Kidney capillary endothelial cell (primary cell): ENCODE data around the gene PRKN.
"Not testable (repeated sequence)": the region's sequence is repeated elsewhere in the genome, so short reads cannot be mapped to it uniquely, and the experiment has no call there.

ENCODE experiments used
- DNase-seq: peaks from one replicate; pipeline ENCODE4 v3.0.0-alpha.2; 2018; ENCODE audit warnings: low spot score

The PRKN gene

GRCh38 chr6:161347988-161348627 is 1379.5 kb downstream of the PRKN start:
- no peak for DNase-seq

DNA sequence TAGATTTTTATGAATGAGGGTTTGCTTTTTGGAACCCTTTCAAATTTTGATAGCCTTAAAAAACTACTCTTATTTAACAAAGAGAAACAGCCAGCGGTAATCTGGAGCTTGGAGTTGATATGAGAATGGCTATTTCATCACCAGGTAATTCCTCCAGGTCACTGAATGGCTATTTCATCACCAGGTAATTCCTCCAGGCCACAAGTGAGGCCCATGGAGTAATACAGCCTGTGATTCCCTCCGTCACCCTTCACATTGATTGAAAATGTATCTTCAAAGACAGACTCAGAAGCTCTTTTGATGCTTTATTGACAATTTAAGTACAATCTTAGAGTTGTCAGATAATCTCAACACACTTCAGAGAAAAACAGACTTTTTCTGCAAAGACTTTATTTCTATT is 1380.4 kb downstream of the PRKN start:
- no peak for DNase-seq

DNA sequence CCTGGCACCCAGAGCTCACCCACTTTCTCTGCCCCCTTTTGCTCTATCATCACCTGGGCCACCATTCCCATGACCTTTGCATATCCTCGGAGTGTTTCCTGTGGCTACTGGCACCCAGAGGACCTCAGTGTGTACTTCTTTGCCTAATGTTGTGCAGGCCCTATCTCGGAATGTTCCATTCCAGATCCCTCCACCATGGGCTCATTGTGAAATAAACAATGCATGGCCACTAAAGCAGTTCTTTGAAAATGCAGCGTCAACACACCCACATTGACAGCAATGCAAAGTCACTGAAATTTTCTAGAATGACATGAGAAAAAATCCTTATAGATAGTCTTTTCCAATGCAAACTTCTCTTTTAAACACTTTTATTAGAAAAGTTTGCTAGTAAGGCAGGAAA is 1380.8 kb downstream of the PRKN start:
- DNase-seq: no peak

DNA sequence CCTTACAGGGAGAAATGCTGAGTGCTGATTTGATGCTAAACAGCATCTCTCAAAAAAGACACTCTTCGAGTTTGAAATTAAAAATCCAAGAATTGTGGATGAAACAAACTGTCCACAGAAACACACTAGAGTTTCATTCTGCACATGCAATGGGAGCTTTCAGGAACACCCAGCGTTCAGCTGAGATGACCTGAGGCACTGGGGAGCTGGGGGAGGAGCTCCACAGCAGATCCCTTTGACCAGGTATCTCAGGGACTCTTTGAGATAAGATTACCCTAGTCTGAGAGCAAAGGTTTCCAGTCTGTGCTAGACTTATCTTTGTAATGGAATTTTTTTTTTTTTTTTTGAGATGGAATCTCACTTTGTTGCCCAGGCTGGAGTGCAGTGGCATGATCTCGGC is 1382.9 kb downstream of the PRKN start:
- no peak for DNase-seq

- DNase-seq: no peak
These were observed 1385.5 kb downstream of the PRKN start for GRCh38 chr6:161342039-161342438.

- DNase-seq: no peak
These were observed 1385.9 kb downstream of the PRKN start for GRCh38 chr6:161341638-161342037.

- no peak for DNase-seq
These were observed 1389.6 kb downstream of the PRKN start for GRCh38 chr6:161338015-161338414.

DNA sequence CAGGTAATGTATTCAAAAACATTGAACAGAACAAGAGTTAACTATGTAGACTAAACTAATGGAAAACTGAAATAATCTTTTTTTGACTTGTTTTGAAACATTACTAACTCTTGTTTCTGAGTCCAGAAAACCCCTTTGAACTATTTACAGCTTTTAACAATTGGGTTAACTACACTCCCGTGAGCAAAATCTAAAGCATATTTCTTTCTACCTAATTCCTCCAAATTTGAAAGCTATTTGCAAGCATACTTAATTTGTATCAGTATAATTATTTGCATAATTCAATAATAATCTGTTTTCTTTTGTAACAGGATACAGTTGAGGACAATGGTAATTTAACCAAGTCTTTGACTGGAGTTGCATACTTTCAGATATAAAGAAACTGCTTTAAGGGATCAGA is 1391.1 kb downstream of the PRKN start:
- no peak for DNase-seq

DNA sequence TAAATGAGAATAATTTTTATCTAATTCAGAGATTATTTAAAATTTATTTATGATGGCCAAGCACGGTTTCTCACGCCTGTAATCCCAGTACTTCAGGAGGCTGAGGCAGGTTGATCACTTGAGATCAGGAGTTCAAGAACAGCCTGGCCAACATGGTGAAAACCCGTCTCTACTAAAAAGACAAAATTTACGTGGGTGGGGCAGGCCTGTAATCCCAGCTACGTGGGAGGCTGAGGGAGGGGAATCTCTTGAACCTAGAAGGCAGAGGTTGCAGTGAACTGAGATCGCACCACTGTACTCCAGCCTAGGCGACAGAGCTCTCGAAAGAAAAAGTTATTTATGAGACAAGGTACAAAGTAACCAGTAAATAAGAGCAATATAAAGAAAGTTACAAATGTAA is 1394.2 kb downstream of the PRKN start:
- DNase-seq: no peak

- not testable (repeated sequence) for DNase-seq
These were observed 1396.0 kb downstream of the PRKN start for GRCh38 chr6:161331402-161332081.

GRCh38 chr6:161327360-161327953 is 1400.1 kb downstream of the PRKN start:
- DNase-seq: no peak

DNA sequence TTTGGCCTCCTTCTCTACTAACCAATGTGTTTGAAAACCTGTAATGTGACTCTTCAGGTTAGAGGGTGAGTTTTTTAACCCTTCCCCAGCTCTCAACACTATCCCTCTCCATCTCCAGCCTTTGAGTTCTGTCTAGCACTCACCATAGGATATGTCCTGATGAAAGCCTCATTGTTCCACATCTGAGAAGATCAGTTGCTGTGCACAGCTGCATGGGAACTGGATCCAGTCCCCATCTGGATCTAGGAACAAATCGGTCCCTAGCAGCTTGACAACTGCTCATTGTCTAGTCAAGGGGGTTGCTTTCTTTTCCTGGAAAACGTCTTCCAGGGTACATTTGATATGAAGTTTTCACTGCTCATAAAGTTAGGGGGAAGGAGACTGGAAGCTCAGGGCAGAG is 1408.3 kb downstream of the PRKN start:
- DNase-seq: no peak

DNA sequence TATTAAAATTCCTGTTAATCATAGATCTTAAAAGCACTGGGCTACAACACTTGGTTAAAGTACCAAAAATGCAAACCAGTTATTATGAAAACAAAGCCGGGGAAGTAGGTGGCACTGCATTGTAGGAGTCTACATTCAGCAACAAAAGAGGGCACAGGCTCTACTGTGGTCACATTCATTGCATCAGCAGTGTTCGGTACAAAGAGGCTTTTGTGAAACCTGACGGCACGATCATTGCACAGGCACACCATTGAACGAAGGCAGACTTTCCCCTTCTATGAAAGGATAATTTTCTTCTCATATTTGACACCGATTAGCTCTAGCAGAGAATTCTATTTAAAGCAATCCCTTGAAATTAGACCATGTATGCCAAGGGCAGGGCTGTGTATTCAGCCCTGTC is 1409.1 kb downstream of the PRKN start:
- DNase-seq: no peak

DNA sequence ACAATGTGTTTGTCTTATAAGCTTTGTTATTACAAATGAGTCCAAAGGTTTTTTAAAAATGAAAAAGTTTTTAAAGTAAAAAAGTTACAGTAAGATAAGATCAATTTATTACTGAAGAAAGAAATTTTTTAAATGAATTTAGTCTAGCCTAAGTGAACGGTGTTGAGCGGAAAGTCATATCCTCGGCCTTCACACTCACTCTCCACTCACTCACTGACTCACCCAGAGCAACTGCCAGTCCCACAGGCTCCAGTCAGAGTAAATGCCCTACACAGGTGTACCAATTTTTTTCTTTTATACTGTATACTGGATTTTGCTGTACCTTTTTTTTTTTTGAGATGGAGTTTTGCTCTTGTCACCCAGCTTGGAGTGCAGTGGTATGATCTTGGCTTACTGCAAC is 1411.0 kb downstream of the PRKN start:
- DNase-seq: no peak

DNA sequence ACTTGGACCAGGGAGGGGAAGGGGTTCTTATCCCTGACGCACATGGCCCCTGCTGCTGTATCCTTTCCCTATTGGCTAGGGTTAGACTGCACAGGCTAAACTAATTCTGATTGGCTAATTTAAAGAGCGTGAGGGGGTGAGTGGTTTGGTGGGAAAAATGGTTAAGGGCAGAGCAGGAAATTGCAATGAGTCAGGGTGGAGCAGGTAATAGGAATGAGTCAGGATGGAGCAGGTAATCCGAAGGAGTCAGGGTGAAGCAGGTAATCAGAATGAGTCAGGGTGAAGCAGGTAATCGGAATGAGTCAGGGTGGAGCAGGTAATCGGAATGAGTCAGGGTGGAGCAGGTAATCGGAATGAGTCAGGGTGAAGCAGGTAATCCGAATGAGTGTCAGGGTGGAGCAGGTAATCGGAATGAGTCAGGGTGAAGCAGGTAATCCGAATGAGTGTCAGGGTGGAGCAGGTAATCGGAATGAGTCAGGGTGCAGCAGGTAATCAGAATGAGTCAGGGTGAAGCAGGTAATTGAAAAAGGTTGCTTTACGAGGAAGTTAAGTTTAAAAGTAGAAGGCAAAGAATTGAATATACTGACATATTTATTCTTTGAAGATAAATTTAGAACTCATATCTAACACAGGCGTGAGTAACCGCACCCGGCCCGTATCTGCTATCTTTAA is 1412.2 kb downstream of the PRKN start:
- not testable (repeated sequence) for DNase-seq

DNA sequence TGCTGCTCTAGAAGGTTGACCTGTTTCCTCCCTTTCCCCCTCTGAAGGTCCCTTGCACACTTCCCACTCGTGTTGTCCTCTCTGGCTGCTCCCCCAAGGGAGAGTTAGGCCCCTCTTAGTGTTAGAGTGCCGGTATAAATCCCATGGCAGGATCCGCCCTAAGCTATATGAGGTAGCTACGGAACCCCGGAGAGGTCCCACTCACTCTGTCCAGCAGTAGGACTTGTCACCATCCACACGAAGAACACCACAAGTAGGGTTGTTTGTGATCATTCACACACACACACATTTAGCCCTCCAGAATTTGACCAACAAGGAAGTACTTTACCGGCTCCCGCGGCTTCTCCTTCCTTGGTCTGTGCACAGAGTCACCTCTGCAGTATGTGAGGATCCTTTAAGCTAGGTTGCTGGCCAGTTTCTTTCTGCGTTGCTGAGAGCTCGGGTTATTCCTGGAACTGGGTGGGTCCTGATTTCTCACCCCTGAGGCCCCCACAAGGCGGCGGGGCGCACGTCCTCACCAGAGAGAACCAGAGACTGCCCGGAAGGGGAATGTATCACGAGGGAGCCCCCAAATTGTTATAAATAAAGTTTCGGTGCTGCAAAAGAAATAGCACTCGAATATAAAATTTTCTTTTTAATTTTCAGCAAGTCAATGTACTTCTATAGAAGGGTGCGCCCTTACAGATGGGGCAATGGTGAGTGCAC is 1412.9 kb downstream of the PRKN start:
- DNase-seq: not testable (repeated sequence)

GRCh38 chr6:161313940-161314509 is 1413.5 kb downstream of the PRKN start:
- no peak for DNase-seq

DNA sequence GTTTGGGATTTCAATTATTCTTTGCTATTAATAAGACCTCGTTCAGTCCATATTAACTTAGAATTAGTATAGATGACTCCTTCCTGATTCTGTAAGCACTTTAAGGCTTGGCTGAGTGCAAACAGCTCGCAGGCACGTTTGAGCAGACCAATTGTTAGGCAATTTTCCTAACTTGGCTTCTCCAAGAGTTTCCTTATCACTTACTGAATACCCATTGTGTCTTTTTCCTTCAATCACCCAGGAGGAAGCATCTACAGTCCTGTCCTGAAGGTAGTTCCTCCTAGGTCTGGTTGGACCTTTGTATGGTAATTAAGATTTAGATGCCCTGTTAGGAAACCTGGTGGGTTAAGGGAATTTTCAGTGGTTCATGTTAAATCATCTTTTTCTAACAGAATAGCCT is 1414.1 kb downstream of the PRKN start:
- DNase-seq: not testable (repeated sequence)

- DNase-seq: not testable (repeated sequence)
These were observed 1417.8 kb downstream of the PRKN start for GRCh38 chr6:161309774-161310173.

DNA sequence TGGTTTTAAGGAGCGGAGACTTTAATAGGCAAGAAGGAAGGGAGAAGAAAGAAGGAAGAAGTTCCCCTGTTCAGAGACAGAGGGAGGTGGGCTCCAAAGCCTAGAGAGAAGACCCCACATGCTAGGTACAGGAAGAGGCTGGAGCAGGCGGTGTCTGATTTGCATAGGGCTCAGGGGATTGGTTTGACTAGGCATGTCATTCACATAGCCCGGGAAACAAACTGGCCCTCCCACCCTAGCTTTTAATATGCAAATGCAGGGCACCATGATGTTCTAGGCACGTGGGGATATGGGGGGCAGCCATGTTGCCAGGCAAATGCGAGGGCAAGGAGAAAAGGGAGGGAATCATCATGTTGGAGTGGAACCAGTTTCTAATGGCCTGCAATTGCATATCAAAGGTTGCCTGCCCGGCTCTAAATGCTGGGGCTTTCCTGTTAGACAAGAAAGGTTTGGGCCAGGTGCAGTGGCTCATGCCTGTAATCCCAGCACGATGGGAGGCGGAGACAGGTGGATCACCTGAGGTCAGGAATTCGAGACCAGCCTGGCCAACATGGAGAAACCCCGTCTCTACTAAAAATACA is 1419.4 kb downstream of the PRKN start:
- no peak for DNase-seq

GRCh38 chr6:161305860-161306259 is 1421.7 kb downstream of the PRKN start:
- no peak for DNase-seq
